Adrenal gland (tissue), 5 donors: Measurements from ENCODE around the gene WIPF3.

ENCODE experiments used
- POLR2A ChIP-seq, 2 donors: fragments of 450-650 bp; IDR thresholded peaks; one replicate each; pipeline ENCODE4 v1.6.1; 2017; ENCODE audit warnings: antibody characterized with exemption in 2 of 2, mild to moderate bottlenecking in 2 of 2, moderate library complexity in 1 of 2
- TF ChIP-seq, protein P1 (sequence below), 6 experiments: fragments of 450-650 bp in 4 of 6; fragments of 200-600 bp in 2 of 6; sonication (generic) in 1 of 6; IDR thresholded peaks; 1 replicate in 5 of 6; 2 replicates in 1 of 6; pipeline versions ENCODE4 v1.5.1 to v1.8.0; 2016 to 2021; ENCODE audit warnings: antibody characterized with exemption in 6 of 6, mild to moderate bottlenecking in 2 of 6, moderate library complexity in 1 of 6
- donor health status: DM: no; HTN: no; CAD: no.

DNA sequence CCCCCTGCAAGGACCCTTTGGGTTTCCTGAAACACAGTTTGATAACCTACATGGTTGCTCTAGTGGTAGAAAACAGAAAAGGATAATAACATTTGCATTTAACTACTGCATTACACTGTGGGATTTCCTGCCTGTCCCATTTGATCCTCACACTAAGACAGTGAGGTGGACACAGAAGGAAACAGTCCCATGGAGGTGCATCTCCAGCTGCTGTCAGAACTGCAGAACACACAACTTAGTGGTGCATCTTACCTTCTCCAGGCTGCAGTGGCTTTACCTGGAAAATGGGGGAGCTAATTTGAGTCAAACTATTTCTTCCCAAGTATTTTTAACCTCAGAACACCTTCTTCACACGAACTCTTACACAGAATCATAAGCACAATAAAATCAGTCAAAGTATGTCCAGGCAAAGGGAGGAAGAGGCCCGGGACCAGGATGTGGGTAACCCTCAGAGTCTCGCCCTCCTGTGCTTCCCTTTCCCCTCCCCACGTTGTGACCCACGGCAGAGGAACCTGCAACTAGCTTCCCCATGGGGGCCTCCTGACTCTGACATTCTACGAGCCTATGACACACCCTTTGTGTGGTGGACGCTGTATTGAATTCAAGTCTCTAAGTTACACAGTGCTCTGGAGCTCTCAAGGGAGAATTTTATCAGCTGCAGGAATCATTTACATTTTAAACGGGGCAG is 149.6 kb downstream of the WIPF3 start:
- TF ChIP-seq, protein P1, sequence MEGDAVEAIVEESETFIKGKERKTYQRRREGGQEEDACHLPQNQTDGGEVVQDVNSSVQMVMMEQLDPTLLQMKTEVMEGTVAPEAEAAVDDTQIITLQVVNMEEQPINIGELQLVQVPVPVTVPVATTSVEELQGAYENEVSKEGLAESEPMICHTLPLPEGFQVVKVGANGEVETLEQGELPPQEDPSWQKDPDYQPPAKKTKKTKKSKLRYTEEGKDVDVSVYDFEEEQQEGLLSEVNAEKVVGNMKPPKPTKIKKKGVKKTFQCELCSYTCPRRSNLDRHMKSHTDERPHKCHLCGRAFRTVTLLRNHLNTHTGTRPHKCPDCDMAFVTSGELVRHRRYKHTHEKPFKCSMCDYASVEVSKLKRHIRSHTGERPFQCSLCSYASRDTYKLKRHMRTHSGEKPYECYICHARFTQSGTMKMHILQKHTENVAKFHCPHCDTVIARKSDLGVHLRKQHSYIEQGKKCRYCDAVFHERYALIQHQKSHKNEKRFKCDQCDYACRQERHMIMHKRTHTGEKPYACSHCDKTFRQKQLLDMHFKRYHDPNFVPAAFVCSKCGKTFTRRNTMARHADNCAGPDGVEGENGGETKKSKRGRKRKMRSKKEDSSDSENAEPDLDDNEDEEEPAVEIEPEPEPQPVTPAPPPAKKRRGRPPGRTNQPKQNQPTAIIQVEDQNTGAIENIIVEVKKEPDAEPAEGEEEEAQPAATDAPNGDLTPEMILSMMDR (IDR thresholded peaks at IDR 0.05) = no peak
- TF ChIP-seq POLR2A (IDR thresholded peaks at IDR 0.05) = no peak
